K562 (cell line): ENCODE measurements around the gene NDUFAF8. TPM values are rescaled to one million over a fixed set of nuclear protein-coding genes. Genes with fewer than 3 reads are reported as not detected.

Source experiments
- ATAC-seq: fragments of 200-7000 bp; cut with Tn5 transposase; 3 replicates; pipeline ENCODE4 v1.9.1; 2020; ENCODE audit warnings: moderate library complexity
- BruUV-seq: library from RNA; stranded (reverse); fragments of 400-500 nt; replicated peaks from 2 replicates; lab custom pipeline; 2021; lab: Mats Ljungman, UMichigan
- CTCF ChIA-PET: fragments of 300-600 bp; formaldehyde crosslinking; extraction: SDS; loops from one replicate; lab custom pipeline; 2021; ENCODE audit warnings: low intra/inter-chr PET ratio; lab: Yijun Ruan, JAX
- POLR2A ChIA-PET: fragments of 300-600, 350-650 bp; sonication (Branson Sonifier 250); formaldehyde crosslinking; extraction: SDS; loops from one replicate; lab custom pipeline; 2021; ENCODE audit warnings: antibody characterized with exemption, inconsistent platforms; lab: Yijun Ruan, JAX
- DNase-seq, 4 experiments: peaks; one replicate each; pipeline versions ENCODE4 v3.0.0 to v3.0.0-alpha.2; 2011 to 2018; ENCODE audit warnings: low spot score in 3 of 4, mixed read lengths in 3 of 4; ENCODE audit errors: extremely low read depth in 1 of 4
- FAIRE-seq: peaks from 2 replicates; lab custom pipeline; 2011; peaks lifted over from hg19 to GRCh38; lab: Jason Lieb, UNC
- H2AFZ ChIP-seq: 2 replicates; pipeline ENCODE4 v1.6.0; 2011; ENCODE audit warnings: low read depth, low read length, control low read depth, inconsistent platforms
- H3K27ac ChIP-seq: fragments of 200-600 bp; 3 replicates; pipeline ENCODE4 v1.8.0; 2011; ENCODE audit warnings: low read depth, mild to moderate bottlenecking, control low read depth, inconsistent platforms, low read length, moderate library complexity, mixed read lengths; ENCODE audit errors: extremely low read depth
- H3K27me3 ChIP-seq, 2 experiments: fragments of 300-600 bp in 1 of 2; 2 replicates in 1 of 2; 3 replicates in 1 of 2; pipeline versions ENCODE4 v1.6.0 to v1.8.0; 2011; ENCODE audit warnings: inconsistent platforms in 2 of 2, low read length in 2 of 2, mild to moderate bottlenecking in 1 of 2, mixed read lengths in 1 of 2, moderate library complexity in 1 of 2; ENCODE audit not compliant: control insufficient read depth in 2 of 2, insufficient read depth in 2 of 2
- H3K36me3 ChIP-seq: fragments of 300-600 bp; 3 replicates; pipeline ENCODE4 v1.8.0; 2011; ENCODE audit warnings: mild to moderate bottlenecking, low read length, inconsistent platforms; ENCODE audit not compliant: control insufficient read depth, insufficient read depth
- H3K4me1 ChIP-seq, 2 experiments: fragments of 200-600 bp in 1 of 2; replicated peaks in 1 of 2; 2 replicates in 1 of 2; 3 replicates in 1 of 2; pipeline versions ENCODE4 v1.5.1 to v1.8.0; 2011; ENCODE audit warnings: inconsistent platforms in 2 of 2, low read length in 2 of 2, mild to moderate bottlenecking in 1 of 2, mixed read lengths in 1 of 2, moderate library complexity in 1 of 2; ENCODE audit not compliant: control insufficient read depth in 2 of 2, insufficient read depth in 2 of 2
- H3K4me2 ChIP-seq: 2 replicates; pipeline ENCODE4 v1.6.1; 2011; ENCODE audit warnings: low read length, control low read depth, inconsistent platforms, mixed read lengths; ENCODE audit not compliant: insufficient read depth
- H3K4me3 ChIP-seq: fragments of 200-600 bp; sonication (generic), shearing (Covaris generic); 2 replicates; pipeline ENCODE4 v1.5.1; 2016; ENCODE audit warnings: control low read depth, inconsistent platforms
- H3K79me2 ChIP-seq: fragments of 200-600 bp; 3 replicates; pipeline ENCODE4 v1.8.0; 2011; ENCODE audit warnings: low read length, inconsistent platforms; ENCODE audit not compliant: control insufficient read depth, insufficient read depth
- H3K9ac ChIP-seq, 2 experiments: 2 replicates each; pipeline versions ENCODE4 v1.6.0 to v1.6.1; 2011; ENCODE audit warnings: low read depth in 2 of 2, low read length in 2 of 2, control low read depth in 1 of 2, inconsistent platforms in 1 of 2, mild to moderate bottlenecking in 1 of 2, mixed read lengths in 1 of 2; ENCODE audit not compliant: insufficient read depth in 1 of 2
- H3K9me1 ChIP-seq: one replicate; pipeline ENCODE4 v1.6.0; 2011; ENCODE audit warnings: inconsistent platforms, mild to moderate bottlenecking, low read length, moderate library complexity; ENCODE audit not compliant: control insufficient read depth, insufficient read depth
- H3K9me3 ChIP-seq: replicated peaks from 2 replicates; pipeline ENCODE4 v1.5.1; 2011; ENCODE audit warnings: low read depth, low read length, inconsistent platforms; ENCODE audit not compliant: control insufficient read depth, insufficient read depth
- H4K20me1 ChIP-seq: replicated peaks from 2 replicates; pipeline ENCODE4 v1.6.1; 2011; ENCODE audit warnings: low read length, inconsistent platforms, mixed read lengths; ENCODE audit not compliant: control insufficient read depth, insufficient read depth
- ADNP ChIP-seq: fragments of 200-800 bp; sonication (Bioruptor generic); IDR thresholded peaks from 2 replicates; pipeline ENCODE4 v1.6.1; 2016; ENCODE audit warnings: missing genetic modification characterization, missing compliant biosample characterization
- EGR1 ChIP-seq: fragments of 450-650 bp; conservative IDR thresholded peaks from 2 replicates; pipeline ENCODE4 v1.6.1; 2017; ENCODE audit warnings: mild to moderate bottlenecking
- ZNF740 ChIP-seq, 3 experiments: fragments of 200-800 bp in 1 of 3; sonication (Bioruptor generic) in 1 of 3; sonication (generic) in 1 of 3; formaldehyde crosslinking in 1 of 3; IDR thresholded peaks; 2 replicates each; pipeline versions ENCODE4 v1.6.1 to v1.8.0; 2016 to 2022; ENCODE audit warnings: mild to moderate bottlenecking in 2 of 3, missing compliant biosample characterization in 2 of 3, missing genetic modification characterization in 2 of 3, missing genetic modification reagents in 1 of 3
- WGBS: fragments of 100-300 bp; shearing (Covaris generic); methylation state at CpG from one replicate; pipeline ENCODE4 v1.1.6; 2016; ENCODE audit warnings: low coverage, mixed read lengths; ENCODE audit not compliant: insufficient coverage; ENCODE audit errors: missing lambda C conversion rate; 5-methylcytosine and 5-hydroxymethylcytosine counted together
- in situ Hi-C: fragments of 300-500 bp; cut with MboI; formaldehyde crosslinking; loops from 4 replicates; pipeline ENCODE4 v1.15.0; 2018; ENCODE audit warnings: inconsistent platforms, mixed read lengths
- intact Hi-C: fragments of 100-400 bp; cut with micrococcal nuclease; formaldehyde crosslinking; loops from 2 replicates; pipeline ENCODE4 v1.14.2; 2022
- polyA plus RNA-seq, 8 experiments: library from polyadenylated mRNA; depleted of rRNA in 4 of 8; stranded (reverse) in 5 of 8; unstranded in 3 of 8; fragments of >200 nt; fragmentation: Nextera tagmentation in 2 of 8; fragmentation: Illumina TruSeq in 1 of 8; extraction: Ambion mirVana in 2 of 8; extraction: Trizol in 1 of 8; gene quantifications; 2 replicates each; pipeline versions ENCODE4 v1.2.1 to v1.2.3, GENCODE V29; 2011 to 2014; ENCODE audit warnings: inconsistent platforms in 1 of 8, missing spikeins in 1 of 8
- total RNA-seq, 7 experiments: library from RNA; depleted of rRNA in 6 of 7; stranded (reverse); fragments of >200 nt in 6 of 7; fragmentation: Illumina TruSeq in 2 of 7; extraction: Trizol in 2 of 7; gene quantifications; 2 replicates each; pipeline versions ENCODE4 v1.2.1 to v1.2.3, GENCODE V29; 2011 to 2021; ENCODE audit warnings: low replicate concordance in 1 of 7
- TF ChIP-seq, protein P1 (sequence below): sonication (generic); formaldehyde crosslinking; IDR thresholded peaks from 2 replicates; pipeline ENCODE4 v1.9.0; 2022; ENCODE audit warnings: mild to moderate bottlenecking, missing genetic modification reagents
- TF ChIP-seq, protein P2 (sequence below): fragments of 450-650 bp; IDR thresholded peaks from 2 replicates; pipeline ENCODE4 v1.6.1; 2017; ENCODE audit warnings: antibody characterized with exemption
- TF ChIP-seq, protein P3 (sequence below): sonication (generic); formaldehyde crosslinking; IDR thresholded peaks from 2 replicates; pipeline ENCODE4 v1.8.0; 2022; ENCODE audit warnings: missing genetic modification reagents, mild to moderate bottlenecking, moderate library complexity, borderline replicate concordance

The NDUFAF8 gene
- total and polyA plus RNA-seq, 9 of the 15 experiments (the other 6 are each of a cell fraction or from before 2014, with no cell fraction given), result 13.5 to 144 (median 90.0) TPM

- 0 out of 3 replicates have a peak, but pooled peaks cover 3% of the 10 kb centered on the region for H3K36me3 ChIP-seq
- ATAC-seq, result no peak
- peaks cover 0 to 20% of the 10 kb centered on the region in 2 experiments; a peak in 2 of 5 replicates for H3K4me1 ChIP-seq
- peak; percentile 78 for FAIRE-seq
- intact Hi-C loops (no loop called here), in situ Hi-C loops (no loop called here)
- H2AFZ ChIP-seq, result no peak overlapping the region
- no peak overlapping the region for H3K4me2 ChIP-seq
- no peak overlapping the region for H3K27ac ChIP-seq
- ChIA-PET POLR2A (interaction anchor here (0.6 kb wide), 2 partner anchors 159 to 304 kb away, joined by 3 to 4 read pairs; no protein-coding TSS in a partner anchor), CTCF (no interaction called here)
- H3K9me3 ChIP-seq, result no peaks in the 10 kb centered on the region
- H4K20me1 ChIP-seq, result no peaks in the 10 kb centered on the region
- no peak overlapping the region for H3K9ac ChIP-seq
- H3K79me2 ChIP-seq, result no peaks in the 10 kb centered on the region
- H3K27me3 ChIP-seq, result no peaks in the 10 kb centered on the region
- TF ChIP-seq ZNF740 (CRISPR knock-in tag; IDR thresholded peaks at IDR 0.05) (peak; percentile 35; the same call in 1 of the 2 replicates), ZNF740 (tag; IDR thresholded peaks at IDR 0.05) (no peak), ADNP (tag) (peak; percentile 60; the same call in 1 of the 2 replicates), EGR1 (peak; percentile 52; the same call in 1 of the 2 replicates)
- TF ChIP-seq, protein P1, sequence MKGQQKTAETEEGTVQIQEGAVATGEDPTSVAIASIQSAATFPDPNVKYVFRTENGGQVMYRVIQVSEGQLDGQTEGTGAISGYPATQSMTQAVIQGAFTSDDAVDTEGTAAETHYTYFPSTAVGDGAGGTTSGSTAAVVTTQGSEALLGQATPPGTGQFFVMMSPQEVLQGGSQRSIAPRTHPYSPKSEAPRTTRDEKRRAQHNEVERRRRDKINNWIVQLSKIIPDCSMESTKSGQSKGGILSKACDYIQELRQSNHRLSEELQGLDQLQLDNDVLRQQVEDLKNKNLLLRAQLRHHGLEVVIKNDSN (CRISPR knock-in tag), result peak; percentile 27; the same call in 1 of the 2 replicates
- TF ChIP-seq, protein P2, sequence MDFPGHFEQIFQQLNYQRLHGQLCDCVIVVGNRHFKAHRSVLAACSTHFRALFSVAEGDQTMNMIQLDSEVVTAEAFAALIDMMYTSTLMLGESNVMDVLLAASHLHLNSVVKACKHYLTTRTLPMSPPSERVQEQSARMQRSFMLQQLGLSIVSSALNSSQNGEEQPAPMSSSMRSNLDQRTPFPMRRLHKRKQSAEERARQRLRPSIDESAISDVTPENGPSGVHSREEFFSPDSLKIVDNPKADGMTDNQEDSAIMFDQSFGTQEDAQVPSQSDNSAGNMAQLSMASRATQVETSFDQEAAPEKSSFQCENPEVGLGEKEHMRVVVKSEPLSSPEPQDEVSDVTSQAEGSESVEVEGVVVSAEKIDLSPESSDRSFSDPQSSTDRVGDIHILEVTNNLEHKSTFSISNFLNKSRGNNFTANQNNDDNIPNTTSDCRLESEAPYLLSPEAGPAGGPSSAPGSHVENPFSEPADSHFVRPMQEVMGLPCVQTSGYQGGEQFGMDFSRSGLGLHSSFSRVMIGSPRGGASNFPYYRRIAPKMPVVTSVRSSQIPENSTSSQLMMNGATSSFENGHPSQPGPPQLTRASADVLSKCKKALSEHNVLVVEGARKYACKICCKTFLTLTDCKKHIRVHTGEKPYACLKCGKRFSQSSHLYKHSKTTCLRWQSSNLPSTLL, result no peak
- TF ChIP-seq, protein P3, sequence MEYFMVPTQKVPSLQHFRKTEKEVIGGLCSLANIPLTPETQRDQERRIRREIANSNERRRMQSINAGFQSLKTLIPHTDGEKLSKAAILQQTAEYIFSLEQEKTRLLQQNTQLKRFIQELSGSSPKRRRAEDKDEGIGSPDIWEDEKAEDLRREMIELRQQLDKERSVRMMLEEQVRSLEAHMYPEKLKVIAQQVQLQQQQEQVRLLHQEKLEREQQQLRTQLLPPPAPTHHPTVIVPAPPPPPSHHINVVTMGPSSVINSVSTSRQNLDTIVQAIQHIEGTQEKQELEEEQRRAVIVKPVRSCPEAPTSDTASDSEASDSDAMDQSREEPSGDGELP, result peak; percentile 30; the same call in 1 of the 2 replicates
- no TSS peak for BruUV-seq
- WGBS, result 91% methylated on average over 18 of the region's 21 CpGs
- H3K9me1 ChIP-seq, result no peaks in the 10 kb centered on the region
- DNase-seq, result no peak
- no peak overlapping the region for H3K4me3 ChIP-seq
These were observed 31.2 kb upstream of the NDUFAF8 start for GRCh38 chr17:81207610-81208581.
